ENCODE measurements around the gene NIPAL3. TPM values are rescaled to one million over a fixed set of nuclear protein-coding genes. Genes with fewer than 3 reads are reported as not detected.
"Not testable (repeated sequence)": the region's sequence is repeated elsewhere in the genome, so short reads cannot be mapped to it uniquely, and the experiment has no call there.

Gene NIPAL3
- total RNA-seq, 1 experiment from 2014 or later: 20.4 TPM

DNA sequence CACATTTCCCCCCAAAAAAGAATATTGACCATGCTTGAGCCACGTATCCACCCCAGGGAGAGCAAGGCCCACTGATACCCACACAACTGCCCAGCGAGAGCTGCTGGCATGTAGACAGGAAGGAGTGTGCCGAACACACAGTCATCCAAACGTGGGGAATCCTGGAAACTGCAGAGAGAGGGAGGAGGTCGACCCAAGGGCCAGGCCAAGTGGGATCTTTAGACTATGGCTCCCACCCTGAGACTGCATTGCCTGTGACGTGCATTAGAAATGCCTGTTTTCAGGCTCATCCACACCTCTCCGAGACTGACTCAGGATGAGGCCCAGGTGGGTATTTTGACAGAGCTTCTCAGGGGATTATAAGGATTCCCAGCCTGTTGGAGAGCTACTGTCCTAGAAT lies 25.9 kb downstream of the NIPAL3 start:
- DNase-seq (ENCODE audit: low read depth, low spot score): no peak
- in situ Hi-C loops (cut with HindIII; ENCODE audit: low pct_unique_long_range_greater_than_20kb, low sequenced_read_pairs): no loop called here

DNA sequence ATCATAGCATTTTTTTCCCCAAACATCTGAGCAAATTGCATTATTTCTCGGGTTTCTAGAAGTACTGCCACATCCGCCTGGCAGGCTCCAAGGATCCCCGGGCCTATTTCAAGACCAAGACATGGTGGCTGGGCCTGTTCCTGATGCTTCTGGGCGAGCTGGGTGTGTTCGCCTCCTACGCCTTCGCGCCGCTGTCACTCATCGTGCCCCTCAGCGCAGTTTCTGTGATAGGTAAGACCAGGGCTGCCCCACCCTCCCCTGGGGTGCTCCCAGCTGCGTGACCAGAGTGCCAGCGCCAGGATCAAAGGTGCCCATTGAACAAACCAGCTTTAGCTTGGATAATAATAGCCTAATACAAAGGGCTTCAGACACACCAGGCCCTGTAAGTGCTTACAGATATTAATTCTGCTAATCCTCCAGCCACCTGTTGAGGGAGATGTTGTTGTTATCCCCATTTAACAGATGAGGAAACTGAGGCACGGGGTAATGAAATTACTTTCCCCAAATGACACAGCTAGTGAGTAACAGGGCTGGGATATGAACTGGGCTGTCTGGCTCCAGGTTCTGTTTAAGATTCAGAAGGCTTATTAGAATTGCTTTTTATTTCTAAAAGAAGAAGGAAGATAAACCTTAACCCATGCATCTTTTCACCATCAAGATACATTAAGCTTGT lies 26.5 kb downstream of the NIPAL3 start:
- in situ Hi-C loops (cut with HindIII; ENCODE audit: low pct_unique_long_range_greater_than_20kb, low sequenced_read_pairs): no loop called here
- no peak for DNase-seq (ENCODE audit: low read depth, low spot score)

DNA sequence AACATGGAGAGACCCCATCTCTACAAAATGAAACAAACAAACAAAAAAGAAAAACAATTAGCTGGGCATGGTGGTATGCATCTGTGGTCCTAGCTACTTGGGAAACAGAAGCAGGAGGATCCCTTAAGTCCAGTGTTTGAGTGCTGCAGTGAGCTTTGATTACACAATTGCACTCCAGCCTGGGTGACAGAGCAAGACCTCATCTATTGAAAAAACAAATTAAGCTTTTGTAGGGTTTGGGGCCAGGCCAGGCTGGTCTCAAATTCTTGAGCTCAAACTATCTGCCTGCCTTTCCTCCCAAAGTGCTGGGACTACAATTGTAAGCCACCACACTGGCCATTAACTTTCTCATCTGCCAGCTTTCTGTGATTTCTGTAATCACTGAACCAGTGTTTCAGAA lies 27.2 kb downstream of the NIPAL3 start:
- in situ Hi-C loops (cut with HindIII; ENCODE audit: low pct_unique_long_range_greater_than_20kb, low sequenced_read_pairs): no loop called here
- DNase-seq (ENCODE audit: low read depth, low spot score): no peak

DNA sequence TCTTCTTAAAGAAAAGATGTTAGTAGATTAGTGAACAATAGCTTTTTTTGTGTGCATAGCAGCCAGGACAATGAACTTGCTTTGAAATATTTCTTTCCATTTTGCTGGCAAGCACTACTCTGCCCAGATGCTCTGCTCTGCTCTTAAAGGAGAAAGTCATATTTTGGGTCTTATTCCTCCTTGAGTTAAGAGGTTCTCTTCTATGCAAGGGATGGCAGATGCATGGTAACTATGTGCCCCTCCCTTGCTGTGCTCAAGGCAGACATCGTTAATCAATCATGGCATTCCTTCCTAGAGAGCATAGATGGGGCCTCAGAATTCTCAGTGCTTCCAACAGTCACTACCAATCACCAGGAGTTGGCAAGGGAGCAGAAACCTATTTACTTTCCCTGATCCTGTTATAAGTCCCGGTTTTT lies 27.6 kb downstream of the NIPAL3 start:
- peak; percentile 27 for DNase-seq (ENCODE audit: low read depth, low spot score)
- in situ Hi-C loops (cut with HindIII; ENCODE audit: low pct_unique_long_range_greater_than_20kb, low sequenced_read_pairs): no loop called here

DNA sequence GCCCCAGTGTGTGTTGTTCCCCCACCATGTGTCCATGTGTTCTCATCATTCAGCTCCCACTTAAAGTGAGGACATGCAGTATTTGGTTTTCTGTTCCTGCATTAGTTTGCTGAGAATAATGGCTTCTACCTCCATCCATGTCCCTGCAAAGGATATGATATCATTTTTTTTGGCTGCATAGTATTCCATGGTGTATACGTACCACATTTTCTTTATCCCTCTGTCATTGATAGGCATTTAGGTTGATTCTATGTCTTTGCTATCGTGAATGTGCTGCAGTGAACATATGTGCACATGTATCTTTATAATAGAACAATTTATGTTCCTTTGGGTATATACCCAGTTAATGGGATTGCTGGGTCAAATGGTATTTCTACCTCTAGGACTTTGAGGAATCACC lies 30.8 kb downstream of the NIPAL3 start:
- DNase-seq (ENCODE audit: low read depth, low spot score); in situ Hi-C loops (cut with HindIII; ENCODE audit: low pct_unique_long_range_greater_than_20kb, low sequenced_read_pairs): not testable (repeated sequence)

DNA sequence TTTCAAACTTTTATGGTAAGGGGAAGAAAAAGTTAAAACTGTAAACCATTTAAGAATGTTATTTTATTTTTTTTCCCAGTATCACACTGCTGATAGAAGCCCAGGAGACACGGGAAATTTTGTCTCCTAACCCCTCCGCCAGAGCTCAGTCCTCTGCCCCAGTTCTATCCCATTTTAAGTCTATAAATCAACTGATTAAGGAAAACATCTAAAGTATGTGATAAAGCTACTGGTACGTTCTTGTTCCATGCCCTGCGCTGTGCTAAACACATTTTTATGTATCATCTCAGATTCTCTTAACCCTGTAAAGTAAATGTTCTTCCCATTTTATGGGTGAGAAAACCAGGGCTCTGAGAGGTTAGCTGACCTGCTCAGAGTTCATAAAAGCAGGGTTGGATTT lies 34.7 kb downstream of the NIPAL3 start:
- in situ Hi-C loops (cut with HindIII; ENCODE audit: low pct_unique_long_range_greater_than_20kb, low sequenced_read_pairs): no loop called here
- DNase-seq (ENCODE audit: low read depth, low spot score): no peak

DNA sequence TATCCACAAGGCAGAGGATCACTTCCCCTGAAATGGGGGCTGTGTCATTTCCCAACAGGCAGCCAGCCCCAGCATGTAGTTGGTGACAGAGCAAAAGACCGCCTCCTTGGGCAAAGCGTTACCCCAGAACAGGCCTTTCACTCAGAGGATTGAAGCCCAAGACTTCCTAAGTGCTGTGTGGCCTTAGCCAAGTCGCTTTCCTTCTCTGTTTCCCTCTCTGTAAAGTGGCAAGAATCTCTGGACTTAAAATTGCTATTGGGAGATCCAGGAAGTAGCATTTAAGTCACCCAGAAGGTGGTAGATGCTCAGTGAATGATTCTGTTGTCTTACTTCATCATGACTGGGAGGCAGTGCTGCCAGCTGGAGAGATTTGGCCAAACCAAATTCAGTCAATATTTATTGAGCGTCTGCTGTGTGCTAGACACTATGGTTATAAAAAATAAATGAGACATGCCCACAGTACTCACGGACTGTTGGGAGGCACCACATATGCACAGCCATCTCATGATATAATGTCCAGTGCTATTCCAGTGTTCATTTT lies 35.3 kb downstream of the NIPAL3 start:
- DNase-seq (ENCODE audit: low read depth, low spot score): no peak
- in situ Hi-C loops (cut with HindIII; ENCODE audit: low pct_unique_long_range_greater_than_20kb, low sequenced_read_pairs): no loop called here

DNA sequence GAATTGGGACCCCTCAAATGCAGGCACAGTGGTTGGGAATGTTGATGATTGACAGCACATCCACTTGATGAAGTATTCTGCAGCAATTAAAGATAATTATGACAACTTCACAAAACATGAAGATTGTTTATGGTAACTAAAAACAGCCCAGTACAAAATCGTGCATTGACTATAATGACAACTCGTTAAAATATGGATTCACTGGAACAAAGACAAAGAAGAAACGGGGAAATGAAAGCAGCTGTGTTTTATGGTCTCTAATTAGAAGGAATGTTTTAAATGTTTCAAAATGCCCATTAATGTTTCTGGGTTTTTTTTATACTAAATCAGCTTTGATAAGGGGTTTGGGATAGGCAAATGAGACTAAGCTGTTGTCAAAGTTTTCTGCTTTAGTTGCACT lies 36.1 kb downstream of the NIPAL3 start:
- in situ Hi-C loops (cut with HindIII; ENCODE audit: low pct_unique_long_range_greater_than_20kb, low sequenced_read_pairs): no loop called here

DNA sequence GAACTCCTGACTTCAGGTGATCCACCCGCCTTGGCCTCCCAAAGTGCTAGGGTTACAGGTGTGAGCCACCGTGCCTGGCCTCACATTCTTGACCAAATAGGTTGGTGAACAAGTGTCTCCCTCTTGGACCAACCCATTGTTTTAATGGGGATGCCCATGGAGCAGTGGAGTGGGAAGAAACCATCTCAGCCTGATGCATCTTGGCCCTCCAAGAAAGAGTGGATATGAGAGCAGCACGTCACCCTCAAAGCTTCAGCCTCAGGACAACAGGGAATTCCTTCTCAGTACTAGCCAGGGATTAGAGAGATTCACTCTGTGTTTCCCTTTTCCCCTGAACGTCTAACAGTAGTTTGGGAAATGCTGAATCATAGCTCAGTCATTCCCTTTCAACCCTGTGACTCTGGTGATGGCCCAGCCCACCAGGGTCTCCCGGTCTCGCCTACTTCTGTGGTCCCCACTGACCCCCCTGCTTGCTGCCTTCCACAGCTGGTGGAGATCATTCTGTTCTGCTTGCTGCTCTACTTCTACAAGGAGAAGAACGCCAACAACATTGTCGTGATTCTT lies 37.4 kb downstream of the NIPAL3 start:
- in situ Hi-C loops (cut with HindIII; ENCODE audit: low pct_unique_long_range_greater_than_20kb, low sequenced_read_pairs): no loop called here
- no peak for DNase-seq (ENCODE audit: low read depth, low spot score)

More for the DNA sequence above, 36.1 kb downstream of the NIPAL3 start:
- DNase-seq (ENCODE audit: low read depth, low spot score): no peak

DNA sequence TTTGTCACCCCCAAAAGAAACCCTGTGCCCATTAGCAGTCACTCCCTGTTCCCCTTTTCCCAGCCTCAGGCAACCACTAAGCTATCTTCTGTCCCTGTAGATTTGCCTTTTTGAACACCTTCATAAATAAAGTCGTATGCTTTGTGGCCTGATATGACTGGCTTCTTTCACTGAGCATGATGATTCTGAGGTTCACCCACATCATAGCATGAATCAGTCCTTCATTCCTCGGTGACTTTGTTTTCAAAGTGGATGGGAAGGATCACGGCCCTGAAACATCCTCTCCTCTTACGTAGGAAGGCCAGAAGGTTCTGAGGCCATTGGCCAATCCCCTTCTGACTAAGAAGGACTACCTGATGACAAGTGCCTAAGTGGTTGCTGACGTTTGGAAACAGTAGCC lies 39.1 kb downstream of the NIPAL3 start:
- in situ Hi-C loops (cut with HindIII; ENCODE audit: low pct_unique_long_range_greater_than_20kb, low sequenced_read_pairs): no loop called here
- DNase-seq (ENCODE audit: low read depth, low spot score): no peak

DNA sequence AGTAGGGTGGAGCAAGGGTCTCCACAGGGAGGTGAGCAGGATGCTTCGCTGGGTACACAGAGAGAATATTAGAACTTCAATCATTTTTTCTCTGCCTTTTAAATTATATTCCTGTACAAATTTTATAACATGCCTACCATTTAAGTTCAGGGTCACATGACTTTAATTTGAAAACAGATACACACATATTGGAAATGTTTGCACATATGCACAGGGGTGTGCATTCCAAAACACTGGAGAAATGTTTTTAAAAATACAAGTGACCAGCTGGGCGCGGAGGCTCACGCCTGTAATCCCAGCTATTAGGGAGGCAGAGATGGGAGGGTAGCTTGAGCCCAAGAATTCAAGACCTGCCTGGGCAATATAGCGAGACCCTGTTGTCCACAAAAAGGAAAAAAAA lies 39.7 kb downstream of the NIPAL3 start:
- no peak for DNase-seq (ENCODE audit: low read depth, low spot score)
- in situ Hi-C loops (cut with HindIII; ENCODE audit: low pct_unique_long_range_greater_than_20kb, low sequenced_read_pairs): no loop called here

DNA sequence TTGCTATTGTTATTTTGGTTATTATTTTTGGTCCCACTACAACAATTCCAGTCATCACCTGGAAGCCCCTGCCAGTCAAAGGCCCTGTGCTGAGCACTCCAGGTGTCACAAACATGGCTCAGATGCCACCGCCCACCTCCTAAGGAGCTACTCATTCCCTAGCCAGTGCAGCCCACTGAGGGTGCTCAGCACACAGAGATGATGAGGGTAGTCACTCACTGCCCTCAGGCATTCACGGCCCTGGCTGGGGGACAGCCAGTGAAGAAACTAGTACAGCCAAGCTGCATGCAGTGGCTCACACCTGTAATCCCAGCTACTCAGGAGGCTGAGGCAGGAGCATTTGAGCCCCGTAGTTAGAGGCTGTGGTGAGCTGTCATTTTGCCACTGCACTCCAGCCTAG lies 42.3 kb downstream of the NIPAL3 start:
- in situ Hi-C loops (cut with HindIII; ENCODE audit: low pct_unique_long_range_greater_than_20kb, low sequenced_read_pairs): no loop called here
- no peak for DNase-seq (ENCODE audit: low read depth, low spot score)

DNA sequence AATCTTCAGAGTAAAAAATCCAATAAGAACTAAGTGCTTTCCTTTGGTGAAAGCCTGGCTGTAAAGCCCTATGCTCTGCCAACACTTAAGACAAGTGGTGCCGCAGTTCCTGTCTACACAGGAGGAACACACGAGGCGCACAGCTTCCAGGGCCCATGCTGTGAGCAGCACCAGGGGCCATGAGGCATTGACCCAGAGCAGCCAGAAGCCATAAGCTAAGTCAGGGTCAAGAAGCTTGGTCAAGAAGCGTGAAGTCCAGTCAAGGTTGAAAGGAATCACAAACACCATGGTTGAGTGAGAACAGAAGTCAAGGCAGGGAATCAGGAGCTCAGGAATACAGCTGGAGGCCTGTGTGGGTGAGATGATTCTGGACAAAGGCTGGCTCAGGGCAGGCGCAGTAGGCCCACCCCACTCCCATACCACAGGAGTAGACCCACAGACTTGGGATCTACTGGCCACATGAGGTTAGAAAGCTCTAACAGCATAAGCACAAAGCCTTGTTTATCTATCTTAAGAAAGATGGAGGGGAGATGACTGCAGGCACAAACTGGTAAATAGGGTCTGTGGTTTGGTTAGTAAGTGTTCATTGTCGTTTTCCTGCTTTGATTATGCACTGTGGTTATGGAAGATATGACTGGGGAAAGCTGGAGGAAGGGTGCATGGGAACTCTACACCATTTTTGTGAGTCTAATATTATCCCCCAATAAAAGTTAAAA lies 44.1 kb downstream of the NIPAL3 start:
- DNase-seq (ENCODE audit: low read depth, low spot score): peak; percentile 51
- in situ Hi-C loops (cut with HindIII; ENCODE audit: low pct_unique_long_range_greater_than_20kb, low sequenced_read_pairs): no loop called here

DNA sequence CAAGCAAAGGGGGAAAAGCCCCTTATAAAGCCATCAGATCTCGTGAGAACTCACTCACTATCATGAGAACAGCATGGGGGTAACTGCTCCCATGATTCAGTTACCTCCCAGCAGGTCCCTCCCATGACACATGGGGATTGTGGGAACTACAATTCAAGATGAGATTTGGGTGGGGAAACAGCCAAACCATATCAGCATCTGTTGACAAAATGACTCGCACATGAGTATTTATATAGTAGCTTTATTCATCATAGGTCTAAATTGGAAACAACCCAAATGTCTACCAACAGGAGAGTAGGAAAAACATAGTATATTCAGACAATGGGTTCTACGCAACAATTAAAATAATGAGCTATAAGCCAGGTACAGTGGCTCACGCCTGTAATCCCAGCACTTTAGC lies 46.5 kb downstream of the NIPAL3 start:
- in situ Hi-C loops (cut with HindIII; ENCODE audit: low pct_unique_long_range_greater_than_20kb, low sequenced_read_pairs); DNase-seq (ENCODE audit: low read depth, low spot score): not testable (repeated sequence)

DNA sequence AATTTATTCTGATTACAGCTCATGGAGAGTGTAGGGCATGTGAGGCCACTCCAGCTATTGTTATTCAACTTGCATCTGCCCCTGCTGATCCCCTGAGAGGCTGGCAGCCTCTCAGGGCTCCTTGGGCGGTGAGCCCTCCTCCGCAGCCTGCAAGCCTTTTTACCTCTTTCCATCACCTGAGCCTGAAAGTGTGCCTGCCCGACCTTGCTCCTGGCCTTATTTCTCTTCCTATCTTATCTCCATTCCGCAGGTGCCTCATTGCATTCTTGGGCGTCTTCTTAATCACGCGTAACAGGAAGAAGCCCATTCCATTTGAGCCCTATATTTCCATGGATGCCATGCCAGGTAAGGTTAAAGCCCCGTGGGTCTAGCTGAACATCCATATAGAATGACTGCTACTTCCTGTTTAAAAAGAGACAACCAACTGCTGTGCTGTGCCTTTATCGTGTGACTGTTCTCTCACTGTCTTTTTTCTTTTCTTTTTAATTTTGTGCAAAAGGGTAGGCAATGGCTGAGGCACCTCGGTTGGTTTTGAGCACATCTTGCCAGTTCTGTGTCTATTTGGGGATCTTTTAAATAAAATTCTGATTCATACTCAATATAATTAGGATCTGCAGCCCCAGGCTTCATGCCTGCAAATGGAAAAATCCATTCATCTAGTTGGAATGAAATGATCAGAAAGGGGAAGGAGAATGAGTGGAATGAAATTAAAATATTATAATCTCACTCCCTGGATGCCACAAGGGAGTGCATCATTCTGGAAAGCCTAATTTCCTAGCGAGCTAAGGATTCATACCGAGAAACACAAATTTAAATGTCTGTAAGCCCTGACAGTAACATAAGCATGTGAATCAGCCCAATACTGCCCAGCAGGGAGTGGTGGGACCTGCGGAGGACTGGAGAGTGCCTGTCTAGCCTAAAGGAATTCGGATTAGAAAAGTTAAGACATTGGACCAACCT lies 48.5 kb downstream of the NIPAL3 start:
- no peak for DNase-seq (ENCODE audit: low read depth, low spot score)
- in situ Hi-C loops (cut with HindIII; ENCODE audit: low pct_unique_long_range_greater_than_20kb, low sequenced_read_pairs): no loop called here

DNA sequence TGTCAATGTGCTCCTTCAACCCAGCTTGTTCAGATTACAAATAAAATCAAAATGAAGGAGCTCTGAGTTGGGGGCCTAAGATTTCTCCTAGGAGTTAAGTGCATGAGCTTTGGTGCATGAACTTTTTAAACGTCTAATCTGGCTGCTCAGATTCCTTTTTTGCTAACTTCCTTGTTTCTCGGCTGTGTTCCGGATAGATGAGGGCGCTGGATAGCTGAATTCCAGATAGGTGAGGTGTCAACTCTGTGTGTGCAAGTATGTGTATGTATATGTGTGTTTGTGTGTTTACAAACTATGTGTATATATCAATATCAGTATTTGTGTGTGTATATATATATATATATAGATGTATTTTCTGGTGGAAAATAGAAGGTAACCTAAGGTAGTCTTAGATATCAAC lies 49.5 kb downstream of the NIPAL3 start:
- in situ Hi-C loops (cut with HindIII; ENCODE audit: low pct_unique_long_range_greater_than_20kb, low sequenced_read_pairs): no loop called here
- DNase-seq (ENCODE audit: low read depth, low spot score): no peak

DNA sequence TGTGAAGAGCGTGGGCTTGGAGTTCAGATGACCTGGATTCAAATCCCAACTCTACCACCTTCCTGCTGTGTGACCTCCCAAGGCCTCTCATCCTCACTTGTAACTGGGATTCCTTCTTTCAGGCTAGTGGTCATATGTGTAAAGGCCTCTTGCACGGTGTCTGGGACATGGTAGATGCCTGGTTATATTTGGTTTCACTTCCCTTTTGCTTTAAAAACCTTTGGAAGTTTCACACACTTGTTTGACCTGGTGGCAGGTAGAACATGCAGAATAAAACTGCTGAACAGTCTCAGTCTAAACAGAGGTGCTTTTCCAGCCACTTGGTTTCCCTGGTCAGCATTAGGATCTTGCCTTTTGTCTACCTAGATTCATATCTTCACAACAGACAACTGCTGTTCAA lies 50.0 kb downstream of the NIPAL3 start:
- no peak for DNase-seq (ENCODE audit: low read depth, low spot score)
- in situ Hi-C loops (cut with HindIII; ENCODE audit: low pct_unique_long_range_greater_than_20kb, low sequenced_read_pairs): no loop called here
